A549 (cell line): ENCODE measurements around the gene POLD2. TPM values are rescaled to one million over a fixed set of nuclear protein-coding genes. Genes with fewer than 3 reads are reported as not detected.

Experiments
- ATAC-seq, 2 experiments: fragments of 200-7000 bp in 1 of 2; fragments of >200 bp in 1 of 2; cut with Nextera tagmentation in 1 of 2; cut with Tn5 transposase in 1 of 2; 3 replicates each; pipeline versions ENCODE4 v1.8.0 to v1.9.1; 2018 to 2020; ENCODE audit warnings: mild to moderate bottlenecking in 1 of 2, moderate library complexity in 1 of 2
- CTCF ChIA-PET: fragments of 300-600 bp; sonication (Branson Sonifier 250); formaldehyde crosslinking; extraction: SDS; loops from one replicate; lab custom pipeline; 2021; ENCODE audit warnings: antibody characterized with exemption, inconsistent platforms; lab: Yijun Ruan, JAX
- POLR2A ChIA-PET: fragments of 350-600 bp; formaldehyde crosslinking; extraction: SDS; loops from one replicate; lab custom pipeline; 2021; ENCODE audit warnings: antibody characterized with exemption, inconsistent platforms; lab: Yijun Ruan, JAX
- DNase-seq, 2 experiments: peaks; one replicate each; pipeline versions ENCODE4 v3.0.0 to v3.0.0-alpha.2; 2011 to 2016; ENCODE audit warnings: low read depth in 1 of 2, low spot score in 1 of 2
- FAIRE-seq: peaks from 2 replicates; lab custom pipeline; 2011; peaks lifted over from hg19 to GRCh38; lab: Jason Lieb, UNC
- H3K27ac ChIP-seq, 2 experiments: fragments of >200 bp; sonication (Bioruptor Twin); formaldehyde crosslinking; 3 replicates each; pipeline ENCODE4 v1.5.1; 2016 to 2017
- H3K4me1 ChIP-seq: fragments of >200 bp; sonication (Bioruptor Twin); formaldehyde crosslinking; 3 replicates; pipeline ENCODE4 v1.6.1; 2016
- H3K4me2 ChIP-seq: fragments of >200 bp; sonication (Bioruptor Twin); formaldehyde crosslinking; 3 replicates; pipeline ENCODE4 v1.6.1; 2016
- H3K4me3 ChIP-seq: fragments of >200 bp; sonication (Bioruptor Twin); formaldehyde crosslinking; 3 replicates; pipeline ENCODE4 v1.5.1; 2016
- H3K9me3 ChIP-seq: fragments of >200 bp; sonication (Bioruptor Twin); formaldehyde crosslinking; 3 replicates; pipeline ENCODE4 v1.6.1; 2016
- CHD2 ChIP-seq: fragments of 150-350 bp; IDR thresholded peaks from 2 replicates; pipeline ENCODE4 v1.6.1; 2014; ENCODE audit warnings: low read length; ENCODE audit not compliant: partially characterized antibody
- FOXS1 ChIP-seq: fragments of 250-450 bp; sonication (Bioruptor Pico); IDR thresholded peaks from 2 replicates; pipeline ENCODE4 v1.5.0; 2020; ENCODE audit warnings: mild to moderate bottlenecking, moderate library complexity
- HOXA7 ChIP-seq: fragments of 250-450 bp; sonication (Bioruptor Pico); IDR thresholded peaks from 2 replicates; pipeline ENCODE4 v1.5.0; 2020; ENCODE audit warnings: mild to moderate bottlenecking, moderate library complexity
- JUNB ChIP-seq: fragments of >200 bp; sonication (Bioruptor Twin); formaldehyde crosslinking; IDR thresholded peaks from 2 replicates; pipeline ENCODE4 v1.6.1; 2016
- KDM1A ChIP-seq: fragments of 200-600 bp; sonication (generic); IDR thresholded peaks from 2 replicates; pipeline ENCODE4 v1.6.1; 2016; ENCODE audit warnings: low read depth, mild to moderate bottlenecking
- MAFK ChIP-seq: fragments of 450-650 bp; IDR thresholded peaks from 2 replicates; pipeline ENCODE4 v1.6.1; 2014; ENCODE audit not compliant: partially characterized antibody
- NFE2L2 ChIP-seq: fragments of 150-350 bp; conservative IDR thresholded peaks from 2 replicates; pipeline ENCODE4 v1.6.1; 2014; ENCODE audit warnings: low read length
- PHF8 ChIP-seq: fragments of 200-600 bp; sonication (generic); IDR thresholded peaks from 2 replicates; pipeline ENCODE4 v1.6.1; 2016; ENCODE audit warnings: low read depth, mild to moderate bottlenecking, antibody characterized with exemption, moderate library complexity, borderline replicate concordance
- POLR2A ChIP-seq: IDR thresholded peaks from 2 replicates; pipeline ENCODE4 v1.6.1; 2012; ENCODE audit warnings: mild to moderate bottlenecking, low read length
- RAD21 ChIP-seq, 2 experiments: fragments of >200 bp in 1 of 2; sonication (Bioruptor Twin) in 1 of 2; formaldehyde crosslinking in 1 of 2; IDR thresholded peaks in 1 of 2; conservative IDR thresholded peaks in 1 of 2; 2 replicates in 1 of 2; 3 replicates in 1 of 2; pipeline ENCODE4 v1.6.1; 2012 to 2018; ENCODE audit warnings: inconsistent platforms in 1 of 2
- RARB ChIP-seq: fragments of 250-450 bp; sonication (Bioruptor Pico); IDR thresholded peaks from 2 replicates; pipeline ENCODE4 v1.8.0; 2021; ENCODE audit warnings: mild to moderate bottlenecking, moderate library complexity
- RCOR1 ChIP-seq: fragments of 150-350 bp; IDR thresholded peaks from 2 replicates; pipeline ENCODE4 v1.6.1; 2014; ENCODE audit warnings: antibody characterized with exemption, low read length, low read depth
- RFX5 ChIP-seq: fragments of 450-650 bp; IDR thresholded peaks from 2 replicates; pipeline ENCODE4 v1.7.1; 2014; ENCODE audit warnings: antibody characterized with exemption, mild to moderate bottlenecking, moderate library complexity
- RNF2 ChIP-seq: fragments of 200-600 bp; sonication (generic); IDR thresholded peaks from 2 replicates; pipeline ENCODE4 v1.6.1; 2016; ENCODE audit warnings: low read depth, mild to moderate bottlenecking, antibody characterized with exemption, moderate library complexity, borderline replicate concordance
- SMC3 ChIP-seq: fragments of >200 bp; sonication (Bioruptor Twin); formaldehyde crosslinking; IDR thresholded peaks from 3 replicates; pipeline ENCODE4 v1.6.1; 2018; ENCODE audit warnings: inconsistent platforms
- SREBF2 ChIP-seq: fragments of 450-650 bp; IDR thresholded peaks from 2 replicates; pipeline ENCODE4 v1.6.1; 2014; ENCODE audit warnings: mild to moderate bottlenecking, moderate library complexity
- TFCP2L1 ChIP-seq: fragments of 250-450 bp; sonication (Bioruptor Pico); IDR thresholded peaks from 2 replicates; pipeline ENCODE4 v1.5.0; 2021; ENCODE audit warnings: mild to moderate bottlenecking
- WGBS: methylation state at CpG from one replicate; pipeline ENCODE4 v1.1.6; 2017; ENCODE audit errors: missing lambda C conversion rate; 5-methylcytosine and 5-hydroxymethylcytosine counted together
- polyA plus RNA-seq, 4 experiments: library from polyadenylated mRNA; depleted of rRNA in 3 of 4; stranded (reverse); fragments of >200 nt; fragmentation: RNase III in 1 of 4; extraction: RNeasy Plus Mini Kit Qiagen cat#74134 plus additional on column Dnase treatment in 1 of 4; gene quantifications; 2 replicates in 3 of 4; 3 replicates in 1 of 4; pipeline ENCODE4 v1.2.3, GENCODE V29; 2011 to 2017
- TF ChIP-seq, protein P1 (sequence below): fragments of >200 bp; sonication (Bioruptor Twin); formaldehyde crosslinking; IDR thresholded peaks from 2 replicates; pipeline ENCODE4 v1.6.1; 2016
- TF ChIP-seq, protein P2 (sequence below): fragments of 250-450 bp; sonication (Bioruptor Pico); IDR thresholded peaks from 2 replicates; pipeline ENCODE4 v1.5.0; 2020; ENCODE audit warnings: low read depth, mild to moderate bottlenecking, moderate library complexity
- TF ChIP-seq, protein P3 (sequence below): IDR thresholded peaks from 2 replicates; pipeline ENCODE4 v1.6.1; 2012; ENCODE audit warnings: low read depth, borderline replicate concordance
- TF ChIP-seq, protein P4 (sequence below): fragments of 200-600 bp; sonication (generic); IDR thresholded peaks from 2 replicates; pipeline ENCODE4 v1.6.1; 2016; ENCODE audit warnings: antibody characterized with exemption, mild to moderate bottlenecking, moderate library complexity
- TF ChIP-seq, protein P5 (sequence below): IDR thresholded peaks from 2 replicates; pipeline ENCODE4 v1.6.1; 2012

Gene POLD2
- polyA plus RNA-seq, 2 of the 4 experiments (the other 2 are of a cell fraction): 126 to 138 TPM

DNA sequence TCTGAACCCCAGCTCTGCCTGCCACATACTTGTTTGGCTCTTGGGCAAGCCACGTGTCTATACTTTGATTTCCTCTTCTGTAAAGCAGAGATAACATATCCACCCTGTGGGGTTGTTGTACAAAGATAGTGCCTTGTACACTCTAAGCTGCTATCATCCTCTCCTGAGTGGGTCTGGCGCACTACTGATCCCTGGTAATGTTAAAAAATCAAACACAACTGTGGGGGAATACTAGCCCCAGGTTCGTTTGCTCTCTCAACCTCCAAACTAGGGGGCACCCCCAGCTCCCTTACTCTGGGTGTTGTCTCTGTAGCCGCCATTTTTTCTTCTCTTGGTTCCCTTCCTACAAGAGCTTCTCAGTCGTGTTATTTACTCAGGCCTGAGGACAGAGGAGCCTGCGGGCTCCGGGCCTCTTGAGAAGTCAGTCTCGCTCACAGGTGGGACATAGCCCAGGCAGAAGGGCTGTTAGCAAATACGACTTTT, 42.0 kb downstream of the POLD2 start:
- CTCF ChIA-PET: interaction anchor here (1.2 to 2.3 kb wide), 5 partner anchors 9 to 120 kb away, joined by 5 to 7 read pairs (median 5); partner anchors contain the start of gene YKT6
- POLR2A ChIA-PET: interaction anchor here (1.1 kb wide), 1 partner anchor 31 kb away, joined by 3 read pairs; no protein-coding TSS in a partner anchor
- FAIRE-seq: no peak

DNA sequence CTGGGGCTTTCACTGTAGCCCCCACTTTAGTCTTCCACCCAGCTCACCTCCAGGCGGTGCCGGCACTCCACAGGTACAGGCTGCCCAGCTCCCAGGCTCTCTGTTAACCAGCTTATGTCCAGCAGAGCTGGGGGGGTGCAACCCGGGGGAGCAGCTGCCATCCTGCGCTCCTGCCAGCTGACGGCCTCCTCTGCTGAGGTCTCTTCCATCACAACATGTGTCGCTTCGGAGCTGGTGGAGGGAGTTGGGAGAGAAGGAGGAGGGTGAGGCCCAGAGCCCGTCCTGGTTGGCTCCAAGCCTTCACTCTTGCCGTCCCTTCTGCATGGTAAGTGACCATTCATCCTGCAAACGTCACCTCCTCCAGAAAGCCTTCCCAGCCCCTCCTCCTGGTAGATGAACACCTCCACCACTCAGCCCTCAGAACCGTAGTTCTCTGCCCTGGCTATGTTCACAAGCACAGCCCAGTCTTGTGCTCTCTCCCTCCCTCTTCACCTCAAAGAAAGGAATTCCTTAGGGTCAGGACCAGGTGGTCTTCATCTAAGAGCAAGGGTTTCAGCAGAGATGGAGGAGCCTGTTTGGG, 42.6 kb downstream of the POLD2 start:
- ChIA-PET POLR2A (interaction anchor here (1.1 kb wide), 1 partner anchor 30 kb away, joined by 3 read pairs; no protein-coding TSS in a partner anchor), CTCF (interaction anchor here (1.2 to 2.3 kb wide), 5 partner anchors 8 to 120 kb away, joined by 5 to 7 read pairs (median 5); partner anchors contain the start of gene YKT6)
- no peak for FAIRE-seq
- no peaks in the 10 kb centered on the region for H3K9me3 ChIP-seq
- H3K4me1 ChIP-seq: peaks cover 5% of the 10 kb centered on the region; the same call in 2 of the 3 replicates
- ATAC-seq: no peak
- H3K4me2 ChIP-seq: peak overlapping the region; percentile 74
- no peak overlapping the region for H3K4me3 ChIP-seq
- H3K27ac ChIP-seq: no peak overlapping the region; a peak in 1 of 6 replicates
- TF ChIP-seq RARB (CRISPR knock-in tag): no peak
- no peak for TF ChIP-seq SMC3
- no peak for TF ChIP-seq NFE2L2
- no peak for TF ChIP-seq TFCP2L1 (CRISPR knock-in tag)
- no peak for TF ChIP-seq SREBF2
- TF ChIP-seq, protein P1, sequence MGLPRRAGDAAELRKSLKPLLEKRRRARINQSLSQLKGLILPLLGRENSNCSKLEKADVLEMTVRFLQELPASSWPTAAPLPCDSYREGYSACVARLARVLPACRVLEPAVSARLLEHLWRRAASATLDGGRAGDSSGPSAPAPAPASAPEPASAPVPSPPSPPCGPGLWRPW: no peak
- TF ChIP-seq, protein P2, sequence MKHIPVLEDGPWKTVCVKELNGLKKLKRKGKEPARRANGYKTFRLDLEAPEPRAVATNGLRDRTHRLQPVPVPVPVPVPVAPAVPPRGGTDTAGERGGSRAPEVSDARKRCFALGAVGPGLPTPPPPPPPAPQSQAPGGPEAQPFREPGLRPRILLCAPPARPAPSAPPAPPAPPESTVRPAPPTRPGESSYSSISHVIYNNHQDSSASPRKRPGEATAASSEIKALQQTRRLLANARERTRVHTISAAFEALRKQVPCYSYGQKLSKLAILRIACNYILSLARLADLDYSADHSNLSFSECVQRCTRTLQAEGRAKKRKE (CRISPR knock-in tag): no peak
- TF ChIP-seq, protein P3, sequence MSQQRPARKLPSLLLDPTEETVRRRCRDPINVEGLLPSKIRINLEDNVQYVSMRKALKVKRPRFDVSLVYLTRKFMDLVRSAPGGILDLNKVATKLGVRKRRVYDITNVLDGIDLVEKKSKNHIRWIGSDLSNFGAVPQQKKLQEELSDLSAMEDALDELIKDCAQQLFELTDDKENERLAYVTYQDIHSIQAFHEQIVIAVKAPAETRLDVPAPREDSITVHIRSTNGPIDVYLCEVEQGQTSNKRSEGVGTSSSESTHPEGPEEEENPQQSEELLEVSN: no peak
- no peak for TF ChIP-seq RAD21 (conservative IDR thresholded peaks at IDR 0.05 in 1 of 2, IDR thresholded peaks at IDR 0.05 in 1 of 2)
- no peak for TF ChIP-seq RNF2
- TF ChIP-seq RCOR1: no peak
- no peak for TF ChIP-seq FOXS1 (CRISPR knock-in tag)
- no peak for TF ChIP-seq RFX5
- TF ChIP-seq CHD2: no peak
- TF ChIP-seq KDM1A: no peak
- TF ChIP-seq, protein P4, sequence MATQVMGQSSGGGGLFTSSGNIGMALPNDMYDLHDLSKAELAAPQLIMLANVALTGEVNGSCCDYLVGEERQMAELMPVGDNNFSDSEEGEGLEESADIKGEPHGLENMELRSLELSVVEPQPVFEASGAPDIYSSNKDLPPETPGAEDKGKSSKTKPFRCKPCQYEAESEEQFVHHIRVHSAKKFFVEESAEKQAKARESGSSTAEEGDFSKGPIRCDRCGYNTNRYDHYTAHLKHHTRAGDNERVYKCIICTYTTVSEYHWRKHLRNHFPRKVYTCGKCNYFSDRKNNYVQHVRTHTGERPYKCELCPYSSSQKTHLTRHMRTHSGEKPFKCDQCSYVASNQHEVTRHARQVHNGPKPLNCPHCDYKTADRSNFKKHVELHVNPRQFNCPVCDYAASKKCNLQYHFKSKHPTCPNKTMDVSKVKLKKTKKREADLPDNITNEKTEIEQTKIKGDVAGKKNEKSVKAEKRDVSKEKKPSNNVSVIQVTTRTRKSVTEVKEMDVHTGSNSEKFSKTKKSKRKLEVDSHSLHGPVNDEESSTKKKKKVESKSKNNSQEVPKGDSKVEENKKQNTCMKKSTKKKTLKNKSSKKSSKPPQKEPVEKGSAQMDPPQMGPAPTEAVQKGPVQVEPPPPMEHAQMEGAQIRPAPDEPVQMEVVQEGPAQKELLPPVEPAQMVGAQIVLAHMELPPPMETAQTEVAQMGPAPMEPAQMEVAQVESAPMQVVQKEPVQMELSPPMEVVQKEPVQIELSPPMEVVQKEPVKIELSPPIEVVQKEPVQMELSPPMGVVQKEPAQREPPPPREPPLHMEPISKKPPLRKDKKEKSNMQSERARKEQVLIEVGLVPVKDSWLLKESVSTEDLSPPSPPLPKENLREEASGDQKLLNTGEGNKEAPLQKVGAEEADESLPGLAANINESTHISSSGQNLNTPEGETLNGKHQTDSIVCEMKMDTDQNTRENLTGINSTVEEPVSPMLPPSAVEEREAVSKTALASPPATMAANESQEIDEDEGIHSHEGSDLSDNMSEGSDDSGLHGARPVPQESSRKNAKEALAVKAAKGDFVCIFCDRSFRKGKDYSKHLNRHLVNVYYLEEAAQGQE: no peak
- no peak for TF ChIP-seq PHF8
- TF ChIP-seq POLR2A: no peak
- no peak for TF ChIP-seq JUNB
- no peak for TF ChIP-seq HOXA7 (CRISPR knock-in tag)
- WGBS: 89% methylated on average over 11 of the region's 11 CpGs
- no peak for DNase-seq

More for the DNA sequence above, 42.0 kb downstream of the POLD2 start:
- 75% methylated on average over 9 of the region's 9 CpGs for WGBS
- peak overlapping the region; percentile 74 for H3K4me2 ChIP-seq
- H3K4me3 ChIP-seq: peak overlapping the region; percentile 68
- TF ChIP-seq, protein P5, sequence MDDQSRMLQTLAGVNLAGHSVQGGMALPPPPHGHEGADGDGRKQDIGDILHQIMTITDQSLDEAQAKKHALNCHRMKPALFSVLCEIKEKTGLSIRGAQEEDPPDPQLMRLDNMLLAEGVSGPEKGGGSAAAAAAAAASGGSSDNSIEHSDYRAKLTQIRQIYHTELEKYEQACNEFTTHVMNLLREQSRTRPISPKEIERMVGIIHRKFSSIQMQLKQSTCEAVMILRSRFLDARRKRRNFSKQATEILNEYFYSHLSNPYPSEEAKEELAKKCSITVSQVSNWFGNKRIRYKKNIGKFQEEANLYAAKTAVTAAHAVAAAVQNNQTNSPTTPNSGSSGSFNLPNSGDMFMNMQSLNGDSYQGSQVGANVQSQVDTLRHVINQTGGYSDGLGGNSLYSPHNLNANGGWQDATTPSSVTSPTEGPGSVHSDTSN: no peak
- no peak for TF ChIP-seq MAFK
- TF ChIP-seq, protein P3: no peak
- H3K4me1 ChIP-seq: peaks cover 5% of the 10 kb centered on the region; the same call in 2 of the 3 replicates
- H3K9me3 ChIP-seq: no peaks in the 10 kb centered on the region
- peak overlapping the region in 1 of 2 experiments; percentile 94; a peak in 3 of 6 replicates for H3K27ac ChIP-seq
- no peak for DNase-seq
- no peak for ATAC-seq
